Adipose tissue (tissue), 3 donors: ENCODE results near the gene SMO. TPM values are rescaled to one million over a fixed set of nuclear protein-coding genes. Genes with fewer than 3 reads are reported as not detected.

Source experiments
- H3K27ac ChIP-seq: one replicate; pipeline ENCODE4 v1.5.1; 2013; ENCODE audit warnings: low read depth, low read length
- WGBS, 3 donors: extraction: QIAGEN DNeasy Blood & Tissue Kit; methylation state at CpG; one replicate each; pipeline ENCODE4 v1.1.7; 2013; 5-methylcytosine and 5-hydroxymethylcytosine counted together
- polyA plus RNA-seq, 3 donors: library from polyadenylated mRNA; stranded (reverse); fragments of 200-250 nt; gene quantifications; one replicate each; pipeline ENCODE4 v1.2.3, GENCODE V29; 2013
- donor health status: healthy with polysubstance abuse.
- donor health status: Bipolar disorder and iron deficiency.
- donor health status: healthy.

Gene SMO
- 1 to 10 TPM; 1.9 to 4.5 (median 3.1) TPM for polyA plus RNA-seq

DNA sequence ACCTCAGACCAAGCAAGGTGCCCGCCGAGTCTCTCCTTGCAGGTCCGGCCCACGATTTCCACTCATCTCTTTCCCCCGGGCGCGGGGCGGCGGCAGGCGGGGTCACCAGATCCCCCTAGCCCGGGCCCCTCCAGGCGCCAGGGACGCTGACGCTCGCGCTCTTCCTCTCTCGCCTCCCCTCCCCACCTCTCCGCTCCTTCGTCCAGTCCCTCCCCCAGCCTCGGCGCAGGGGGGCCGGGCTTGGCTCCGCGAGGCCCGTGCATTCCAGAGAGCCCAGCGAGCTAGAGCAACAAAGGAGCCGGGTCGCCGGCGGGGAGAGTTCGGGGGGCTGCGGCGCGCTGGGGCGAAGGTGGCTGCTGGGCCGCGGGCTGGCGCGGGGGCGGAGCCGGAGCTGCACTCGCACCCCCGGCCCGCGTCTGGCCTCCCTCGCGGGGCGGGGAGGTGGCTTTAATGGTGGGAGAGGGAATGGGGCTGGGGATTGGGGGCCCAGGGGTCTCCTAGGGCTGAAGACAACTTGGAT lies at the start of gene SMO:
Gene SMO (plus strand): TSS at position 262 of the 520 bp plus-strand sequence. CDS start 519 bp downstream, outside the sequence.
- no peak within 1 kb of the TSS for H3K27ac ChIP-seq
- 0 to 1% (median 1%) methylated on average over 37 to 48 of the region's 48 CpGs for WGBS, 3 donors

GRCh38 chr7:129143724-129144094 lies 44.7 kb upstream of the SMO start:
- WGBS, 3 donors, result 43 to 49% (median 47%) methylated on average over 10 of the region's 10 CpGs
- H3K27ac ChIP-seq, result no peak overlapping the region

GRCh38 chr7:129144095-129144833 lies 44.2 kb upstream of the SMO start, which contains the start of gene TSPAN33:
TSPAN33 (plus strand) TSS chr7:129144707; CDS start chr7:129144981, 274 bp downstream.
- WGBS, 3 donors, result 1 to 2% (median 2%) methylated on average over 33 to 43 of the region's 43 CpGs
- no peak within 1 kb of the TSS for H3K27ac ChIP-seq

DNA sequence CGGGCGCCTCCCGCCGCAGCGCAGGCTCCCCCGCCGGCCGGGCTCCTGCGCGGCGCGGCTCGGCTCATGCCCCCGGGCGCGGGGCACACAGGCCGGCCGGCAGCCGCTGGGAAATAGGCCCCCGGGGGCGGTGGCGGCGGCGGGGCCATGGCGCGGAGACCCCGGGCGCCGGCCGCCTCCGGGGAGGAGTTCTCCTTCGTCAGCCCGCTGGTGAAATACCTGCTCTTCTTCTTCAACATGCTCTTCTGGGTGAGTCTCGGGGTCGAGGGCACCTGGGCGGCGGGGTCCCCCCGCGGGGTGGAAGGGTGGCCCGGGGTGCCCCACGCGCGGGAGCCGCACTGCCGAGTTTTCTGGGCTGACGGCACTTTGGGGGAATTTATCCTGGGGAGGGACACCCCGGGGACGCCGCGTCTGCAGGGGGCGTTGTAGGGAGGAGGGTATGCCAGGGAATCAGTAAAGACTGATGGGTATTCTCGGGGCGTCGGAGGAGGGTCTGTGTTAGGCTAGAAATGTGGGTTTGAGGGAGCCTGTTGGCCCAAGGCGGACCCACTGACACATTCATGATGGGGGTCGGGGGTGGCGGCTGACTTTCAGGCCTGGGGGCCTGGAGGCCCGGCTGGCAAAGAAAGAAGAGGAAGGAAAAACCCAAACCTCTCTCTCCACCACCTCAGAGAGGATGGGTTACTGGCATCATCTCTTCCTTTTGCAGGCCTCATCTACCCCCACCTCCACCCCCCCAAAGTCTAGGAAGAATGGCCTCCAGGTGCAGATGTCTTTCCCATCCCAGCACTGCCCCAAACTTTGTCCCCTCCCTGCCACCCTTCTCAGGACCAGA lies 43.4 kb upstream of the SMO start:
- no peak overlapping the region for H3K27ac ChIP-seq
- 4 to 9% (median 8%) methylated on average over 35 to 58 of the region's 58 CpGs for WGBS, 3 donors

DNA sequence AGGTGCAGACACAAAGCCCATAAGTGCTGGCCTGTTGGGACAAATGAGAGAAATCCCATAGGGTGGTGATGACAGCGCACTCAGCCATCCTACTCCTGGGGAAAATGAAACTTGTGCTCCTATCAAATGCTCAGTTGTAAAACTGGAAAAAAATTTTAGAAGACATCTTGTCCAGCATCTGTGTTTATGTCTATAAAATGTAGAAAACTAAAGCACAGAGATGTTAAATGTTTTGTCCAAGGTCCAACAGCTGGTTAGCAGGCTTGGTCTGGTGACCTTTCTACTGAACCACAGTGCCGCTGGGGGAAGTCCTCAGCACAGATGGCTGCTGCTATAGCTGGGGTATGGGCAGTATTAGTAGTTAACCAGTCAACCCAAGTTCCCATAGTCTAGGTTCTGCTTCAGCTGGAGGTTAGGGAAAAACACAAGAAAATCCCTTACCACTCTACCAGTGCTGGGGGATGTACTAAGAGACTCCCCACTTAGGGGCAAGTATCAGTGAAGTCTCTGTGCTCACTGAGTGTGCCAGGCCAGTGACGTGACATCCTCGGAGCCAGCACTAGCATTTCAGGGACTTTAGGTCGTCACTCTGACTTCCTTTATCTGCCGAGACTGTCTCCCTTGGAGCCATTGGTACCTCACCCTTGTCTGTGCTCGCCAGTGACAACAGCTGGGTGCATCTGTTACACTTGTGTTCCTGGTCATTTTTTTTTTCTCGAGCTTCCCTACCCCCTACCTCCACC lies 42.0 kb upstream of the SMO start:
- H3K27ac ChIP-seq, result no peak overlapping the region
- WGBS, 3 donors, result 69 to 78% (median 72%) methylated on average over 8 of the region's 8 CpGs

GRCh38 chr7:129147731-129148130 lies 40.7 kb upstream of the SMO start:
- no peak overlapping the region for H3K27ac ChIP-seq
- WGBS, 3 donors, result 67 to 73% (median 70%) methylated on average over 3 of the region's 3 CpGs

DNA sequence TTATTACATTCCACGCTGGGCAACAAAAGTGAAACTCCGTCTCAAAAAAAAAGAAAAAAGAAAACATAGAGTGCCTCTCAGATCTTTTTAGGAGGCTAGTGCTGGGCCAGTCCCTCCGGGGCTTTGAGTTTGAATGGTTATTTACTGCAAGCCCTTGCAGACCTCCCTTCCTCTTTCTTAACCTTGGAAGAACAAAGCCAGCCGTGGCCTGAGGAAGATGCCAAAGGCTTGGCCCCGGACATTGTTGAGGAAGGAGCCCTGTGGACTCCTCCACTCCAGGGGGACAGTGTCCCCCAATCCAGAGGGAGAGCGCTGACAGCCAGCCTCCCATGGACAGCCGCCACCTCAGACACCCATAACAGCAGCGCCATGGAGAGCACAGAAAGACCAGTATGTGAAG lies 38.9 kb upstream of the SMO start:
- H3K27ac ChIP-seq, result no peak overlapping the region

DNA sequence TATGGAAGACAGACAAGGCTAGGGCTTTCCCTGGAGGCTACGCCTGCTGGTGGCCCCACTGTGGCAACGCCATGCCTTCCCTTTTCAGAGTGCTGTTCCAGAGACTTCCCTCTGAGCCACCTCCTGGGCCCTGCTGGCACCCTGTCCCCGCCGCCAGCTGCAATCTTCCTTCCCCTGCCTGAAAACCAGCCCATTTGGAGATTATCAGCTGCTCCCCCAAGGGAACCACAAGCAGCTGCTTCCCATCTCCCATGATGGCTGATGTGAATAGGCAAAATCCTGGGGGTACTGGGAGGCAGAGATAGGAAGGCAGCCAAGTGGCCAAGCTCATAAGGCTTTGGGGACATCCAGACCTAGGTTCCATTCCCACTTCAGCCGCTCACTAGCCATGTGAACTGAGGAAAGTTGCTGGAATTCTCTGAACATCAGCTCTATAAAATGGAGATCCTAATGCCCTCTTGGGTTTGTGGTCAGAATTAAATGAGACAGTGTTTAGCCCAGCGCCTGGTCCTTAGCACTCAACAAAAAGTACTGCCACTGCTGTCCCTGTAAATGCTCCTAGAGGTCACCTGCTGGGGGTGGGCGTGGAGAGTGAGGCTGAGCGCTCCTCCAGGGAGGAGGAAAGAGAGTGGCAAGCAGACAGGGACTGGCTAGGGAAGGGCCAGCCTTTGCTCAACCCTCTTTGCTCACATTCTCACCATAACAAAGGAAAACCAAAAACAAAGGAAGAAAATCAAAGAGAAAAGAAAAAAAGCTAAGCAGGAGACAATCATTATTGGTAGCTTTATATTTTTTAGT lies 38.0 kb upstream of the SMO start:
- WGBS, 3 donors, result 60 to 80% (median 63%) methylated on average over 8 of the region's 8 CpGs
- no peak overlapping the region for H3K27ac ChIP-seq

More for the DNA sequence above, 38.9 kb upstream of the SMO start:
- whole genome bisulfite sequencing, 3 donors, result 61 to 90% (median 62%) methylated on average over 8 of the region's 8 CpGs

DNA sequence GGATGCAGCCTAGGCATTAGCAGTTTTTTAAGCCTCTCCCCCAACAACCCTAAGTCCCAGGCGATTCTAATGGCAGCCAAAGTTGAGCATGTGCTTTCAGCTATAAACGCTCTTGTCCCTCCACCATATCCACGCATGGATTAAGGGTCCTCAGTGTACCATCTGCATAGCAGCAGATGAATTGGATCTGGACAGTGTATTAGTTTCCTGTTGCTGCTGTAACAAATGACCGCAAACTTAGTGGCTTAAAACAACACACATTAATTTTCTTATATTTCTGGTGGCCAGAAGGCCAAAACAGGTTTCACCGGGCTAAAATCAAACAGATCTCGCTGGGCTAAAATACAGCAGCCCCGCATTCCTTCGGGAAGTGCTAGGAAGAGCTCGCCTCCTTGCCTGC lies 30.8 kb upstream of the SMO start:
- H3K27ac ChIP-seq, result no peak overlapping the region
- 94 to 97% (median 97%) methylated on average over 9 of the region's 9 CpGs for WGBS, 3 donors

DNA sequence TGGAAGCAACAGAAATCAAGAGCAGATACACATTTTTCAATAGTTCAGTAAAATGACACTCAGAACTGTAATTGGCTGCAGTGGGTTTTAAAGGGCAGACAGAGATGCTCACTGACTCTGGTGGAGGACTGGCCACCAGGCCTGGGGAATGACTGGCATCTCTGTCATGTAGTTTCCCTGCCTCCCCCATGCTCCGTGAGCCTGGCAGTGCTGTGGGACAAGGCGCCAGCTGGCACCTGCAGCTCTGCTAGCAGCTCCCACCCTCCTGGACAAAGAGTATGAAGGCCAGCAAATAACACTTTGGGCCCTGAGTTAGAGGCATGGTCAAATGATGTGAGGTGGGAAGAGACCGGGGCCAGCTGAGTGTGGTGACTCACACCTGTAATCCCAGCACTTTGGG lies 28.9 kb upstream of the SMO start:
- WGBS, 3 donors, result 84 to 90% (median 88%) methylated on average over 3 of the region's 3 CpGs

GRCh38 chr7:129160161-129160905 lies 28.1 kb upstream of the SMO start:
- no peak overlapping the region for H3K27ac ChIP-seq
- WGBS, 3 donors, result 76 to 92% (median 92%) methylated on average over 3 of the region's 3 CpGs

More for the DNA sequence above, 28.9 kb upstream of the SMO start:
- no peak overlapping the region for H3K27ac ChIP-seq

- WGBS, 3 donors, result 74 to 93% (median 81%) methylated on average over 5 of the region's 5 CpGs
- no peak overlapping the region for H3K27ac ChIP-seq
These were observed 26.8 kb upstream of the SMO start for GRCh38 chr7:129161524-129162225.

DNA sequence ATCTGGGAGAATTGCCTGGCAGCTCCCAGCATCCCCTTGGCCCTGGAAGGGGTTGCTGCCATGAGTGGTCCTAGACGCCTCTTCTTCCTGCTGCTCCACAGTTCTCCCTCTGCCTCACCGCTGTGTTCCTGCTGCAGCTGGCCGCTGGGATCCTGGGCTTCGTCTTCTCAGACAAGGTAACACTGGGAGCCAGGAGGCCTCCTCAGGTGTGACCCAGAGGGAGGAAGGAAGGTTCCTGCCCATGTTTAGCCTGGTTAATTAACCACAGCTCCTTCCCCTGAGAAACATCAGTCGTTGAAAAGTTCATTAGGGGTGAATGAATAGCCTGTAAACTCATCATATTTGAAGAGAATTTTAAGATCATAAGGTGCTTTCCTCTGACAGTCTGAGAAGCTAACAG lies 25.7 kb upstream of the SMO start:
- 72 to 76% (median 75%) methylated on average over 5 of the region's 5 CpGs for WGBS, 3 donors

GRCh38 chr7:129163875-129164544 lies 24.4 kb upstream of the SMO start:
- WGBS, 3 donors, result 59 to 61% (median 59%) methylated on average over 11 of the region's 11 CpGs
- H3K27ac ChIP-seq, result no peak overlapping the region

More for the DNA sequence above, 25.7 kb upstream of the SMO start:
- H3K27ac ChIP-seq, result no peak overlapping the region

DNA sequence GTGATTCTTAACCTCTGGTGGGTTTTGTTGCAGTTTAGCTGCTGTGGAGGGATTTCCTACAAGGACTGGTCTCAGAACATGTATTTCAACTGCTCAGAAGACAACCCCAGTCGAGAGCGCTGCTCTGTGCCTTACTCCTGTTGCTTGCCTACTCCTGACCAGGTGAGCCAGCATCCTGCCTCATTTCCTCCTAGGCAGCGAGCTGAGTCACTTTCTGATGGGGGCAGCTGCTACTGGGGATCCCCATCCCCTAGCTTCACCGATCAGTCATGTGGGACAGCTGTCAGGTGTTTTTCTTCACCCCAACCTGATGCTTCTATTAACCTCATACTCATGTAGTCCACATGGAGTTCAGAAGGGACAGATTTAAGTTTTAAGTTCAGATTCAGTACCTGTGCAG lies 21.7 kb upstream of the SMO start:
- H3K27ac ChIP-seq, result no peak overlapping the region
- 80 to 83% (median 82%) methylated on average over 4 of the region's 4 CpGs for WGBS, 3 donors

- no peak overlapping the region for H3K27ac ChIP-seq
- WGBS, 3 donors, result 83 to 84% (median 84%) methylated on average over 4 of the region's 4 CpGs
These were observed 20.6 kb upstream of the SMO start for GRCh38 chr7:129167817-129168216.
